ENCODE results near the gene METTL21C.

The METTL21C gene

DNA sequence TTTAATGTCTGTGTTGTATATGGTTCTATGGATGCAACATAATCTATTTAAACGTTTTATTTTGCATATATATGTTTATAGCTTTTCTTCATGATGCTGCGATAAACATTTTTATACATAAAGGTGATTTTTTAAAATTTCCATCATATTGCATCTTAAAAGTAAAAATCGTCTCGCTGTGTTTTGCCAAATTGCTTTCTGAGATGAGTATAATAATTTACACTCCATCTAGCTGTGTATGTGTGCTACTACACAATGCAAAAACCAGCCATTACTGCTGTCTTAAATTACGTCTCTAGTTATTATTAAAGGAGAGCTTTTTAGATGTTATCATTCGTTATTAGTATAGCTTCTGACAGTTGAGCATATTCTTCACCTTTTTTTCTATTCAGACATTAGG lies 37.2 kb downstream of the METTL21C start:
- no peak for DNase-seq

DNA sequence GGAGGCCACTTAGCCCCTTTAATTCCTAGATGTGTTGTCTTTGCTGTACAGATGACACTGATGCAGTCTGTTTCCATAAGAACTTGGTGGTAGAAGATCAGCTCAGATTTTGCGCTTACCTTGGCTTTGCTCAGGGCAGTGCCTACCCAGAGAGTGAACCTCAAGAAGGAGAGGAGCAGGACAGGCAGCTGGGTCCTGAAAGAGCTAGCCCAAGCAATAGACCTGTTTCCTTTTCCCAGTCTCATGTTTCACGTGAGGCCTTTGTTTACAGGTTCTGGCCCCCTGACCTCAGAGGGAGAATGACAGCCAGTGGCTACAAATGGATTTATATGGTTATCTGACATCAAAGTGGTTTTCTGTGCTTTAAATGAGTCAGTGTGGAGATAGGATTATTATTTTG lies 40.1 kb downstream of the METTL21C start:
- DNase-seq = no peak

DNA sequence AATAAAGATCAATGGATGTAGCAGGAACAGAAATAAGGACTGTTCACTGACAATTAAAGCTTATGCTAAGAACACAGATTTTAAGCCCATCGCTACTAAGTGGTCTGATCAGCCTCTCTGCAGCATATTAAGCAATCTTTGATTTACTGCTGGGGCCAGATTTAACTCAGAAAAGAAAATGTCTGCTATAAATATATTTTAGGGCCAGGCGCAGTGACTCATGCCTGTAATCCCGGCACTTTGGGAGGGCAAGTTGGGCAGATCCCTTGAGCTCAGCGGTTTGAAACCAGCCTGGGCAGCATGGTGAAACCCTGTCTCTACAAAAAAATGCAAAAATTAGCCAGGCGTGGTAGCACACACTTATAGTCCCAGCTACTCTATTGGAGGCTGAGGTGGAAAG lies 43.0 kb downstream of the METTL21C start:
- no peak for DNase-seq

- DNase-seq = no peak
Measured at GRCh38 chr13:102651392-102651791, 43.5 kb downstream of the METTL21C start.

GRCh38 chr13:102650444-102650843 lies 44.4 kb downstream of the METTL21C start:
- no peak for DNase-seq

GRCh38 chr13:102648046-102648445 lies 46.8 kb downstream of the METTL21C start:
- no peak for DNase-seq

- DNase-seq = no peak
Measured at GRCh38 chr13:102645701-102646100, 49.1 kb downstream of the METTL21C start.

DNA sequence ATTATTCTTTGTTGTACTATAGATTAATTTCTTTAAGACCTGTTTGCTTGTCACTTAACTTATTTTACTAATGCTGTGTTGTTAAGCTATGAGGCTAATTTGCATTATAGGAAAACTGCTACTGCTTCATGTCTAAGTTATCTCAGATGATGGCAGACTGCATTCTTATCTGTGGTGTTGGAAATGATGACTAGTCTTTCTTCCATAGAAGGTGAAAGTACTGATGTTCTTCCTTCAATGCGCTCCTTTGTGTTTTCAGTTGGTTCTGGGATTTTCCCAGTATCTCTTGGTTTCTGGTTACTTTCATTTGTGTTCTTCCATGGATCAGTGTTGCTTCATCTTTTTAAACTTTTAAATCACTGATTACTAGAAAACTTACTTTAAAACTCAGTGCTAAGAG lies 51.2 kb downstream of the METTL21C start:
- no peak for DNase-seq

DNA sequence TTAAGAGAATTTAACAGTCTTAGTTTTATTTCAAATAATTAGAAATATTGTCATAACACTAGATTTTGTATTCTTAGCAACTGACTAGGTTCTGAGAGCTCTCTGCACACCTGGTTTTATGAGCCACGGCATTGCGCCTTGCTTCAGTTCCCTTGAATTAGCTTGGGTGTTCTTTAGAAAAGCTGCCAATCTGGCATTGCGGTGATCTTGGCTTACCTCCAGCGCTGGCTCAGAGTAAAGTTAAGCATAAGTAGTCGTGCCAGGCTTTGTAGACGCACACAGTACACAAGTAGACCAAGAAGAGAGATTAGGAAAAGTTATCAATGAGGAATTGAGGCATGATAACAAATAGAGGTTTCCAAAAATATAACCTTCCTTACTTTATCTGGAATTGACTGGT lies 52.4 kb downstream of the METTL21C start:
- no peak for DNase-seq

DNA sequence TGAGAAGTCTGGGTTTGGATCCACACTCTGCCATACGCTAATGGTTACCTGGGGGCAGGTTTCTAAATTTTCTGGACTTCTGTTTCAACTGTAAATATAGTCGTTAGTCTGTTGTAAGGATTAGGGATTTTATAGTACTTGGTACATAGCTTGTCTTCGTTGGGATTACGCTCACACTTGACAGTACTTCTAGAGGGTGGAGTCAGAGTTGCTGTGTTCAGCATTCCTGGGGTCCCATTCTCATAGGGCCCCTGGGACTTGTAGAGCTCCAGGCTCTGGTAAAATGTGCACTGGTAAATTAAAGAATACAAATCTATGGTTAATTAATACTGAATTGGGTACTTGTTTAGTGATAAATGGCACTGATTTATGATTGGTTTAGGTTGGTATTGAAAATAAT lies 52.8 kb downstream of the METTL21C start:
- DNase-seq = no peak

GRCh38 chr13:102638741-102639140 lies 56.1 kb downstream of the METTL21C start:
- no peak for DNase-seq
